ENCODE data around the gene PARP11.
A peak's percentile ranks its signal among the peaks of the same experiment; 100 is the strongest.

The PARP11 gene

DNA sequence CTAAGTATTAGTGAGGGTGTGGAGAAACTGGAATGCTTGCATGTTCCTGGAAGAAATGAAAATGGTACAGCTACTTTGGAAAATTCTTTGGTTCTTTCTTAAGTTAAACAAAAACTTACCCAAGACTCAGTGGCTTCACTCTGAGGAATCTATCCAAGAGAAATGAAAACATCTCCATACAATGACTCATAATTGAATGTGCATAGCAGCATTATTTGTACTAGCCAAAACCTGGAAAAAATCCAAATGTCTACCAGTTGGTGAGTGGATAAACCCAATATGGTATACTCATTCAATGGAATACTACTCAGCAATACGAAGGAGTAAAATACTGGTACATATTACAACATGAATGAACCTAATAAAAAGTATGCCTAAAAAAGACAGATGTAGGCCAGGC is 102.3 kb downstream of the PARP11 start:
- peak; percentile 79 for DNase-seq (ENCODE audit: low read depth)

DNA sequence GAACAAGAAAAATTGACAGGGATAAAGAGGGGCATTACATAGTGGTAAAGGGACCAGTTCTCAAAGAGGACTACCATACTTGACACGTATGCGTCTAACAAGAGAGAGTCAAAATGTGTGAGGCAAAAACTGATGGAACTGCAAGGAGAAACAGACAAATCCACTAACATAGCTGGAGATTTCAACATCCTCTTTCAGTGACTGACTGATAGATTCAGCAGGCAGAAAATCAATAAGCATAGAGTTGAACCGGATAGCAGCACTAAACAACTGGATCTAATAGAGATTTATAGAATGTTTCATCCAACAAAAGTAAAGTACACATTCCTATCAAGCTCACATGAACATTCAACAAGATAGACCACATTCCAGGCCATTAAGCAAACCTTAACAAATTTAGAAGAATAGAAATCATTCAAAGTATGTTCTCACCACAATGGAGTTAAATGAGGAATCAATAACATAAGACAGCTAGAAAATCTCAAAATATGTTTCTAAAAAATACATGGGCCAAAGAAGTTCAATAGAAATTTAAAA is 104.2 kb downstream of the PARP11 start:
- DNase-seq (ENCODE audit: low read depth): no peak

DNA sequence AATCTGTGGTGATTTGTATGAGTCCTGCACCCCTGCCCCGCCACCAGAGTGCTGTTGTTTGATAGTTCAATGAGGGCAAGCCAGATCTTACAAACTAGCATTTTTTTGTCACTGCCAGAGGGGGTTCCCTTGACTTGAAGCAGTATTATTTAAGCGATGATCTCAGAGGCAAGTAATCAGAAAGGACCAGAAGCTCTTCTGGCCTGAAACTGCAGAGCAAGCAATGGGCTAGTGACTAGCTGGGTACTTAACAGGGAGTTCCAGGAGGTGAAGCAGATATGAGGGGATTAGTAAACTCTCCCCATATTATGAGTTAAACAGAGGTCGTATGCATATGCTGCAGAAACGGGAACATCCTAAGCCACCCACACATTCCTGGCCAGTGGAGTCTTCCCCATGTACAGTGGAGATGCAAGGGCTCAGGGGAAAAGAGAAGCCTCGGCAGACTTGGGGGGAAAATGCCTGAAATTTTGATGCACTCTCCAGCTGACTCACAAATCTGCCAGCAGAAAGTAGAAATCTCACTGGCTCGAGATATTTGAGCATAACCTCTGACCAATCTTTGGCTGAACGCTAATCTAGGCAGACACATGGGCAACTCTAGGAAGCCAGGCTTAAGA is 112.0 kb downstream of the PARP11 start:
- no peak for DNase-seq (ENCODE audit: low read depth)

DNA sequence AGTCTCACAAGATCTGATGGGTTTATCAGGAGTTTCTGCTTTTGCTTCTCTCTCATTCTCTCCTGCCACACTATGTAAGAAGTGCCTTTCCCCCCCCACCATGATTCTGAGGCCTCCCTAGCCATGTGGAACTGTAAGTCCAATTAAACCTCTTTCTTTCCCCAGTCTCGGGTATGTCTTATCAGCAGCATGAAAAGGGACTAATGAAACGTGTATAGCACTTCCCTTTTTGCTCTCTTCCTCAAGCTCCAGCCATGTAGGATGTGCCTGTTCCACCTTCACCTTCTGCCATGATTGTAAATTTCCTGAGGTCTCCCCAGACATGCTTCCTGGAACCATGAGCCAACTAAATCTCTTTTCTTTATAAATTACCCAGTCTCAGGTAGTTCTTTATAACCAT is 113.3 kb downstream of the PARP11 start:
- DNase-seq (ENCODE audit: low read depth): no peak

Data from stromal cell of bone marrow (primary cell).